HepG2 (cell line): ENCODE data around the gene ZFYVE27.

Experiments used
- CBX2 ChIP-seq, 2 experiments: fragments of 200-600 bp in 1 of 2; sonication (generic); formaldehyde crosslinking in 1 of 2; IDR thresholded peaks; 2 replicates each; pipeline versions ENCODE4 v1.7.0 to v1.8.1; 2018 to 2022; ENCODE audit warnings: low read depth in 2 of 2, low read length in 1 of 2, mild to moderate bottlenecking in 1 of 2, missing genetic modification reagents in 1 of 2
- CTCF ChIP-seq: sonication (generic); formaldehyde crosslinking; IDR thresholded peaks from 2 replicates; pipeline ENCODE4 v1.5.0; 2020; ENCODE audit warnings: mild to moderate bottlenecking, missing genetic modification reagents, moderate library complexity
- MYC ChIP-seq: sonication (generic); formaldehyde crosslinking; IDR thresholded peaks from 2 replicates; pipeline ENCODE4 v1.9.0; 2021; ENCODE audit warnings: missing genetic modification reagents, borderline replicate concordance
- POLR2A ChIP-seq, 2 experiments: IDR thresholded peaks; 2 replicates each; pipeline ENCODE4 v1.6.1; 2011; ENCODE audit warnings: low read depth in 2 of 2, low read length in 2 of 2, mild to moderate bottlenecking in 1 of 2, moderate library complexity in 1 of 2; ENCODE audit not compliant: insufficient read depth in 1 of 2
- SMC3 ChIP-seq: IDR thresholded peaks from 2 replicates; pipeline ENCODE4 v1.6.1; 2011; ENCODE audit warnings: low read length, improper control_type of control experiment
- ZFP36L2 ChIP-seq: sonication (generic); formaldehyde crosslinking; IDR thresholded peaks from 2 replicates; pipeline ENCODE4 v1.4.0; 2020; ENCODE audit warnings: missing genetic modification reagents
- ZFP37 ChIP-seq: sonication (generic); formaldehyde crosslinking; IDR thresholded peaks from 2 replicates; pipeline ENCODE4 v1.4.0; 2020; ENCODE audit warnings: missing genetic modification reagents, borderline replicate concordance
- ZNF10 ChIP-seq: sonication (generic); formaldehyde crosslinking; IDR thresholded peaks from 2 replicates; pipeline ENCODE4 v1.4.0; 2020; ENCODE audit warnings: mild to moderate bottlenecking, low read depth, missing genetic modification reagents, borderline replicate concordance
- ZNF12 ChIP-seq: sonication (generic); formaldehyde crosslinking; IDR thresholded peaks from 2 replicates; pipeline ENCODE4 v1.5.0; 2020; ENCODE audit warnings: missing genetic modification reagents
- ZNF280B ChIP-seq: sonication (generic); formaldehyde crosslinking; IDR thresholded peaks from 2 replicates; pipeline ENCODE4 v1.5.0; 2020; ENCODE audit warnings: missing genetic modification reagents, mild to moderate bottlenecking, borderline replicate concordance
- ZNF577 ChIP-seq: sonication (generic); formaldehyde crosslinking; IDR thresholded peaks from 2 replicates; pipeline ENCODE4 v1.4.0; 2020; ENCODE audit warnings: mild to moderate bottlenecking, low read depth, missing genetic modification reagents, borderline replicate concordance
- ZNF75D ChIP-seq: sonication (generic); formaldehyde crosslinking; IDR thresholded peaks from 2 replicates; pipeline ENCODE4 v1.8.1; 2023; ENCODE audit warnings: missing genetic modification reagents, mild to moderate bottlenecking, borderline replicate concordance
- ZSCAN20 ChIP-seq: sonication (generic); formaldehyde crosslinking; IDR thresholded peaks from 2 replicates; pipeline ENCODE4 v1.4.0; 2020; ENCODE audit warnings: missing genetic modification reagents, mild to moderate bottlenecking, borderline replicate concordance

- TF ChIP-seq ZNF10 (CRISPR knock-in tag), result no peak
- no peak for TF ChIP-seq CTCF (CRISPR knock-in tag)
- no peak for TF ChIP-seq ZNF577
- no peak for TF ChIP-seq ZNF12 (CRISPR knock-in tag)
- TF ChIP-seq ZSCAN20 (CRISPR knock-in tag), result no peak
- TF ChIP-seq ZFP36L2, result no peak
- no peak for TF ChIP-seq MYC (CRISPR knock-in tag)
- TF ChIP-seq CBX2 (IDR thresholded peaks at IDR 0.05; ENCODE audit: low read depth, low read length), result no peak
- TF ChIP-seq CBX2 (CRISPR knock-in tag; IDR thresholded peaks at IDR 0.05; ENCODE audit: low read depth), result no peak
- no peak for TF ChIP-seq ZFP37 (CRISPR knock-in tag)
- TF ChIP-seq ZNF75D (CRISPR knock-in tag), result no peak
- TF ChIP-seq ZNF280B, result no peak
- TF ChIP-seq POLR2A (IDR thresholded peaks at IDR 0.05; ENCODE audit: insufficient read depth in 1 of 2, low read depth in 2 of 2, low read length in 2 of 2), result no peak
- no peak for TF ChIP-seq SMC3
Measured at GRCh38 chr10:97689559-97690020, 47.3 kb upstream of the ZFYVE27 start.
